Jurkat, Clone E6-1 (cell line): Measurements from ENCODE around the gene EBF3.

Experiments
- DNase-seq: peaks from one replicate; pipeline ENCODE4 v3.0.0-alpha.2; 2011; ENCODE audit warnings: low read depth, low spot score
- H3K4me3 ChIP-seq: 2 replicates; pipeline ENCODE4 v1.5.1; 2011; ENCODE audit warnings: mild to moderate bottlenecking, low read length, control low read depth, moderate library complexity

EBF3 gene

GRCh38 chr10:129972966-129973673, 9.0 kb upstream of the EBF3 start:
- DNase-seq = no peak

GRCh38 chr10:129972145-129972965, 8.3 kb upstream of the EBF3 start:
- DNase-seq = no peak
- no peak overlapping the region for H3K4me3 ChIP-seq

More at GRCh38 chr10:129972966-129973673, 9.0 kb upstream of the EBF3 start:
- H3K4me3 ChIP-seq = no peak overlapping the region

GRCh38 chr10:129971381-129972144, 7.5 kb upstream of the EBF3 start:
- no peak overlapping the region for H3K4me3 ChIP-seq
- DNase-seq = peak; percentile 28

DNA sequence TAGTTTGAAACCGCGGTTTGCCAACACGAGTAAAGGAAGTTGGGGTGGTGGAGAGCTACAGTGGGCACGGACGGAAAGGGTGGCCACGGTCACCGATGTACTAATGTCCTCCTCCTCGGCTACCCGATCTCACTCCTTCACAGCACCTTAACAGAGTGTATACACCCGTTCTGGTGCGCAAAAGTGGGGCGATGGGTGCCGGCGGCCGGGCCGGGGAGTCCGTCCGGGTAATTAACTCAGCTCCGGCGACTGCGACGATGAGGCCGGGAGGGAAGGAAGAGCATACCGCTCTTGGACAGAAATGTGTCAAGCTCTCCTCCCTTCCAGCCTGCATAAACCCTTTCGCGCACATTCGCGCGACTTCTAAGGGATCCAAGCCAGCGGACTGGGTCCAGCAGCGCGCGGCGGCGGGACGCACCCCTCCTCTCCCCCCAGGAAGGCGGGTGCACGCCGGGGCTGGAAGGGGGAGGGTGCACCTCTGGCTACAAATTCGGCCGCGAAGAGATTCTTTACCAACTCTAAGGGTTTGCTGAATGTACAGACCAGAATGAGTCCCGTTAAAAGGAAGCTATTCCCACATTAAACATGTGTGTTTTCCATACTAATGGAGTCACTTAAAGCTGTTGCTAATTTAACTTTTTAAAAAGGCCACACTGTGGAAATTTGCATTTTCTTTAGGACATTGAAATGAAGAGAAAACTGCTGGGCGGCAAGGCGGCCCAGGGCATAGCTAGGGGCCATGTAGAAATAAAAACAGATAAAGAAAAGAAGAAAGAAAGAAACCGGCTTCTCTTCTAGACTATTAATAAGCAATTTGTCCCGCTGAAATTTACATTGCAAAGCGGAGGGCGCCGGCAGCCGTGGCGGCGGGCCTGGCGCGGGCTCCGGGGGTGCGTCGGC, 6.6 kb upstream of the EBF3 start:
- H3K4me3 ChIP-seq = no peak overlapping the region
- DNase-seq = no peak

DNA sequence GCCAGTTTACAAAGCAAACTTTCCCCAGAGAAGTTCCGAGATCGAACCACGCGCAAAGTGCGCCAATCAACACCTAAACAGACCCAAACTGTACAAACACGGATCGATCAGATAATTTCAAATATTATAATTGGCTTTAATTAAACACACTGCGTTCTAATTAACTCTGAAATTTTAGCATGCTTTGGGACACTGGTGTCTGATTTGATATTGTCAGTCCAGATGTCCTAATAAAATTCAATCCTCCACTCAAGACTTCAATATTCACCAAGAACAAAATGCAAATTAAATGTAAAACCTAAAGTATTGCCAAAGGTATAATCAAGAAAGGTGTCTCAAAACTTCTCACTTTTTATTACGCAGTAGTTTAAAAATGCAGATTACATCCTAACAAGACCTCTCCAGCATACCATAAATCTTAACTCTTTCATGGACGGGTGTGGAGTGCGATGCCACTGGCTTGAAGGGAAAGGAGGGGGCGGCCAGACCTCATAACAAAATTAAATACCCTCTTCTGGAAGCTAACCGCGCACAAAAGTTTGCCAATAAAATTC, 5.9 kb upstream of the EBF3 start:
- H3K4me3 ChIP-seq = no peak overlapping the region
- DNase-seq = no peak

- DNase-seq = no peak
- H3K4me3 ChIP-seq = no peak overlapping the region
These were observed 5.3 kb upstream of the EBF3 start for GRCh38 chr10:129969184-129969910.

GRCh38 chr10:129968853-129969183, 4.7 kb upstream of the EBF3 start:
- no peak overlapping the region for H3K4me3 ChIP-seq

DNA sequence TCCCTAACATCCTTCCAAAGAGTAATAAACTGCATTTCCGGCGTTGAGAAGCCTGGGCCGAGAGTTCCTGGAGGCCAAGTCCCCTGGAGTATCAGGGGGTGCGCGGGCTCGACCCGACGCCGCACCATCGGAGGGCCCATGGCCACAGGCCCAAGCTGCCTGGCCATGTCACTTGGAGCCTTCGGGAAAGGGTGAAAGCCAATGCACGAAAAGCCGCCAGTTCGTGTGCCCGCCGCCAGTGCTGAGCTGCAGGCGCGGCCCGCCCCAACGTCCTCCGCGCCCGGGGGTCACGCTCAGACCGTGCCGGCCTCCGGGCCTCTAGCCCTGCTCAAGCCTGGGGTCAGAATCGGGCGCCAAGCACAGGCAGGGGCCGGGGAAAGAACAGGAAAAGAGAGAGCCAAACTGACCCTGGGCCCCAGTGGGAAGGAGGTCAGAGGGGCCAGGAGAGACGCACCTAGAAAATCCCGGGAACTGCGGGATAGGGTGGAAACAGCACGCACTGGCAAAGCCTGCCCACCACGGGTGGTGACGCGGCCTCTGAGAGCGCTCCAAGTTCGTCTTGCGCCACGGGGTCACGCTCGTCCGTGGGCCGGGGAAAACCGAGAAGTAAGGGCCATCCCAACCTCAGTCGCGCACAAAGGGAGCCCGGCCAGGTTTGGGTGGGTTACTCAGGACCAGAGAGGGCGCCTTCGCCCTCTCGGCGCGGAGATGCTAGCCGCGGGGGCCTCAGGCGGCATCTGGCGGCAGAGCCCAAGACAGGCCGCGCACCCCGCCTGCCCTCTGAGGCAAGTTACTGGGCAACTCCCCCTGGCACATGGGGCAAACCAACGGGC, 4.2 kb upstream of the EBF3 start:
- DNase-seq = no peak
- no peak overlapping the region for H3K4me3 ChIP-seq

More at GRCh38 chr10:129968853-129969183, 4.7 kb upstream of the EBF3 start:
- no peak for DNase-seq

DNA sequence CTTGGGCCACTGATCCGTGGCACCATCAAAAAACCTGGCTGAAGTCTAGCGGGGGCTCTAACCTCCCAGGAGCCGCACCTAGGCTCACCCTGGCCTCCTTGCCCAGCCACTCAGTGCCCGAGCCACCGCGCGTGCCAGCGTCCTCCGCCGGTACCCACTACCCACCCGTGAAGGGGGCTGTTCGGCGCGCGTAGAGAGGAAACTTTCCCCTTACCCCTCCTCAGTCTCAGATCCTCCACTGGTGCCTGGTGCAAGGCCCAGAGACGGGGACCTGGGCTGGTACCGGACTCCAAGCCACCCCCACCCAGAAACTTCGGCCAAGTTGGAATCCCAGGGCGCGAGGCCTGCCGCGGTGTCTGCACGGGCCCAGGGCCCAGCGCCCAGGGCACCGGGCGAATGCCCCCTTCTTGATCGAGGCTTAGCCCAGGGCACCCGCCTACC, 3.5 kb upstream of the EBF3 start:
- H3K4me3 ChIP-seq = no peak overlapping the region
- DNase-seq = no peak

GRCh38 chr10:129966889-129967578, 3.0 kb upstream of the EBF3 start:
- no peak overlapping the region for H3K4me3 ChIP-seq
- DNase-seq = no peak

DNA sequence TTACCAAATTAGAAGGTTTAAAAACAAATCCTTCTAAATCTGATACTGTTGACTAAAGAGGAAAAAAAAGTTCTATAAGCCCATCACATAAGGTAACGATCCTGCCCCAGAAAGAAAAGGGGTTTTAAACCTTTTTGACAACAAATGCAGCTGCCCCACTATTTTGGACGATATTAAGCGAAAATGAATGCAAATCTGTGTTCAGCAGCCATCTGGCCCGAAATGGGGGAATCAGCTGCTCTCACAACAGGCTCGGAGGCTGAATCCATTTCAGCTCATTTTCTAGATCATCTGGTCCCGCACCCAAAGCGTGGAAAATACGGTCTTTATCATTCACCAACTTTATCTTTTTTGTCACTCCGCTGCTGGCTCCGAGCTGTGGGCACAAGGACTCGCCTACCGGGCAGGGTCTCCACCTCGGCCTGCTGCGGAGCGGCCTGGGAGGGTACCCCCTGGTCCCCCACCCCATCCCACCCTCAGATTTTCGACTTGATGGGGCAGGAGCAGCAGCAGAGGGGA, 2.4 kb upstream of the EBF3 start:
- H3K4me3 ChIP-seq = no peak overlapping the region

GRCh38 chr10:129965959-129966358, 1.9 kb upstream of the EBF3 start:
- DNase-seq = no peak
- H3K4me3 ChIP-seq = no peak overlapping the region

More for the DNA sequence above, 2.4 kb upstream of the EBF3 start:
- no peak for DNase-seq

- H3K4me3 ChIP-seq = no peak overlapping the region
- no peak for DNase-seq
These were observed 1.3 kb upstream of the EBF3 start for GRCh38 chr10:129965425-129965808.

- no peak for DNase-seq
- H3K4me3 ChIP-seq = no peak overlapping the region
These were observed 744 bp upstream of the EBF3 start for GRCh38 chr10:129964611-129965424.

DNA sequence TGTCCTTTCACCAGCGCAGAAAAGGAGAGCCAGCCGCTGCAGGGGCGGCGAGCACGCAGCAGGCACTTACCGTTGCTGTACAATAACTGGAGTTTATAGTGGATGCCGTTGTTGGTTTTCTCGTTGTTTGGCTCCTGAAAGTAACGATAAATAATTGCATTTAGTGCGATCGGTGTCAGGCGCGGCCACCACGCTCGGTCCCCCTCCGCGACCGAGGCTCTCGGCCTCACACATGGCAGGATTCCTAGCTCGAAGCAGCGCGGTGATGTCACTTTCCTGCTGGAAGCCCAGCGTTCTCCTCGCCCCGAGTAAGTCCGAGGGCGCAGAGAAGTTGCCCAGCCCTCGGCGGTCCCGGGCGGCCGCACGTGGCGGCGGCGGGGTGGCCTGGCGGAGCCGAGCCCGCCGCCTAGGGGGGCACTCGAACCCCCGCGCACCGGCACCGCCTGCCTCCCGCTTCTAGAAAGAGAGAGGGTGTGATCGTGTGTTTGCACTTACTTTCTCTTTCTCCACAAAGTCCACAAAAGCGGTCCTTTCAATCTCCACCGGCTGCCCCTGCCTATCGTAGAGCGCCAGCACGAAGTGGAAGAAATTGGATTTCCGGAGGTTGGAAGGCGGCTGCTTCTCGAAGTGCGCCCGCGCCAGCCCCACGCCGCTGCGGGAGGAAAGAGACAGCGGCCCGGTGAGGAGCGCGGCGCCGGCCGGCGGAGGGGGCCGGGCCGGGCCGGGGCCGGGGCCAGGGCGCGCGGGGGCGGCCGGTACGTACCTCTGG, 1.0 kb downstream of the EBF3 start:
- peak overlapping the region; percentile 18; the same call in 1 of the 2 replicates for H3K4me3 ChIP-seq
- no peak for DNase-seq
